ENCODE data around the gene ZEB2.

The ZEB2 gene

GRCh38 chr2:144468823-144469595 lies 50.9 kb downstream of the ZEB2 start:
- no peak for DNase-seq

GRCh38 chr2:144467502-144468137 lies 52.3 kb downstream of the ZEB2 start:
- no peak for DNase-seq

- peak; percentile 52 for DNase-seq
Measured at GRCh38 chr2:144466637-144467036, 53.3 kb downstream of the ZEB2 start.

DNA sequence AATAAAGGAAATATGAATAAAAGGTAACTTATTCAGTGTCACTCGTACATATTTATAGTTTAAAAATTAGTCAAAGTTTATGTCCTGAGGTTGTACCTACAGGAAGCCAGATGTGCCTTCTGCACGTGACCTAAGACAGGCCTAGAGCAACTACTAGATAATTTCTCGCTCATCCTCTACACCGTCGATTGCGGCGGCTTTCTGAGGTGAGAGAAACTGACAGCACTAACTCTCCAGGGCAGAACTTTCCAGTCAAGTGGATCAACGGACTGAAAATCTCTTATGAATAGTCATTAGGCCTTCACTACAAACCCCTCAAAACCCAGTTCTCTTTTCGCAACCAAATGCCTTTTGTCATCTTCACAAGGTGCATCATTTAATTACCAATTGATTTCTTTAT lies 54.2 kb downstream of the ZEB2 start:
- no peak for DNase-seq

DNA sequence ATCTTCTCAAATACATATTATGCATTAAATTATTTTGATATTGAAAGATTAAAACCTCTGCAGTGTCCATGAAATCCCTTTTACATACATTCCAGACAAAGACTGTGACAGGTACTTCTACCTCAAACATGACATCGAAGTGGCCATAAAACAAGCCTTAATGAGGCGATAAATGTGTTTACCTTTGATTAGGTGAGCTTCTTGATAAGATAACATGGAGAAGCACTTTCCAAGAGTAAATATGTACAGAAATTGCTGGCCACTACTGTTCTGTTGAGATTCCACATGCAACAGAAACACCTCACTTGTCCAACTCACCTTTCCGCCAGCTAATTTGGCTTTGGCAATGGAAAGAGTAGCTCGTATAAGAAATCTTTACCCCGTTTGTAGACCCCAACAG lies 55.2 kb downstream of the ZEB2 start:
- DNase-seq = no peak

DNA sequence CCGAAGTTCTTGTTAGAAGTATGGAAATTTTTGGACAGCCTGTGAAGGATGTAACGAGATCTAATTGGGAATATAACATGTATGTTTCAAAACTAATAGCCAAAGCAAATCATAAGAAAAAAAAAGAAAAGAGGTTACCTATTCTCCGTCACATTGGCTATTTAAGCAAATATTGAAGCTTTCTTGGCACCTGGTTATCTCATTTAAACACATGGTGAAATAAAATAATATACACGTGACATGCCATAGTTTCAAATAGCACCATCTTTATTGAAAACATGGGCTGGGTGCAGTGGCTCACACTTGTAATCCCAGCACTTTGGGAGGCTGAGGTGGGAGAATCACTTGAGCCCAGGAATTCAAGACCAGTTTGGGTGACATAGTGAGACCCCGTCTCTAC lies 56.7 kb downstream of the ZEB2 start:
- no peak for DNase-seq

GRCh38 chr2:144462266-144462665 lies 57.7 kb downstream of the ZEB2 start:
- no peak for DNase-seq

- no peak for DNase-seq
Measured at GRCh38 chr2:144461308-144461766, 58.6 kb downstream of the ZEB2 start.

DNA sequence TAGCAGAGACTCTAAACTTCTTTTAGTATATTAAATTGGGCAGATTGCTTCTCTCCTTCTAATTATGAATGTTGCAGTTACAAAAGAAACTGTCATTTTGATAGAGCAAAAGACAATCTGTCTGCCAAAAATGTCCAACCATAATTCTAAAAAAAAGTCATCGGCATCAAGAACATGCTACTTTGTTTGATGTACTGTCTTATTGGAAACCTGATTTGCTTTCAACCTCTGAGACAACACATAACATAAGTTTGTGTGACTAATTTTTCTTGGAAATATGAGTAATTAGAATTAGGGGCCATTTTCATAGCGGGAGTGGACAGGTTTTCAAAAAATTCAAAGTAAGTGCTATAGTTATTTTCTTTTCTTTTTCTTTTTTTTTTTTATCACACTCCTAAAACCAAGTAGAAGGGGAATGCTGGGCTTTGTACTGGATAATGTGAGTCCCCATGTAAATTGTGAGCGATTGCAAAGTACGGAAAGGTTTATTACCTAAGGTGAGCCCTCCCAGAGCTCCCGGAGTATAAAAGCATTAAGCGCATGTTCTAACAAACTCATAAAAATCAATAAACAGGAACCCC lies 59.1 kb downstream of the ZEB2 start:
- no peak for DNase-seq

GRCh38 chr2:144459937-144460336 lies 60.0 kb downstream of the ZEB2 start:
- DNase-seq = no peak

GRCh38 chr2:144459286-144459685 lies 60.6 kb downstream of the ZEB2 start:
- no peak for DNase-seq

GRCh38 chr2:144458541-144458940 lies 61.4 kb downstream of the ZEB2 start:
- DNase-seq = no peak

- no peak for DNase-seq
Measured at GRCh38 chr2:144456680-144457079, 63.2 kb downstream of the ZEB2 start.

- DNase-seq = no peak
Measured at GRCh38 chr2:144455987-144456386, 63.9 kb downstream of the ZEB2 start.

GRCh38 chr2:144454466-144455287 lies 65.2 kb downstream of the ZEB2 start:
- DNase-seq = no peak

- no peak for DNase-seq
Measured at GRCh38 chr2:144453486-144454158, 66.3 kb downstream of the ZEB2 start.

DNA sequence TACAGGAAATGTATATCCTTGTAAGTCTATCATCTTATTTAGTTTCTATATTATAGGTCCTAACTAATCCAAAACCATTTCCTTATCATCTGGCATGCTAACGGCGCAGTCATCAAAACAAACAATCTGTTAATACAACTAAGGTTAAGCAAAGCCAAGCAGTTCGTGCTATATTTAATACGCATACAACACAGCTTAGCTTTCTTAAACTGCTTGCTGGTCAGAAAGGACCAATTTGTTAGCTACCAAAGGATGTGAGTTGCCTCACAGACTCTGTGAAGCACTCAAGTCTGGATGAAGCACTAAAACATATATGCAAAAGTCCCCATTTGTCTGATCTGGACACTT lies 67.0 kb downstream of the ZEB2 start:
- DNase-seq = no peak

DNA sequence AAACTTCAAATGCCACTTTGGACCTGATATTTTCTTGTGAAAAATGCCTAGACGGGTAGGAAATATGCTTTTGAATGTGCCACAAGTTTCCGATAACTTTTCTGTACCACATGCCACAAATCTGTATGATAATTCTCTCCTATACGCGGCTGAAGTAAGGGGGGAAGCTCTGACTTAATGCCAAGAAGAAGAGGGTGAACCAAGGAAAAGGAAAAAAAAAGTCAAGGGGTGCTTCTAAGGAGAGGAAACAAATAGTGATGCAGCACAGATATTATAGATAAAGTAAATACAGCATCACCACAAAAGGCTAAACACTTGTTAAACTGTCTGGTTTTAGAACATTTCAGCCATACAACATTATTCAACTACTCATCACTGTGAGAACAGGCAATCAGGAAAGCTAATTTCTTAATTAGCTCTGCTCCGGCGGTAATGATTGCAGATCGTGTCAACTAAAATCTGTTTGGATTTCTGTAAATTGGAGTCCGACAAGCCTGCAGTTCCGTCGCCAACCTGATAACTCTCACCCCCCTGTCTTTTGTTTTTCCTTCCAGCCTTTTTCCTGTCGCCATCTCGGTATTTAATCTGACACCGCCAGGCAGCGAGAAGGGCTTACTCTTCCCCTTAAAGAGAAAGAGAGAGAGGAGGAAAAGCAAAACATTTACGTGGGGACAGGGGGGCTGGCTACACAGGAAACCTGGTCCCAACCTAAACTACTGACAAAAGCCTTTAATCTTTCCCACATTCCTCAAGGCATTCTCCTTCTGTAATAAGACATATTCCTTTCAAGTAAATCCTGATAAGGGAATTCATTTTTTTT lies 67.5 kb downstream of the ZEB2 start:
- peak; percentile 57 for DNase-seq

DNA sequence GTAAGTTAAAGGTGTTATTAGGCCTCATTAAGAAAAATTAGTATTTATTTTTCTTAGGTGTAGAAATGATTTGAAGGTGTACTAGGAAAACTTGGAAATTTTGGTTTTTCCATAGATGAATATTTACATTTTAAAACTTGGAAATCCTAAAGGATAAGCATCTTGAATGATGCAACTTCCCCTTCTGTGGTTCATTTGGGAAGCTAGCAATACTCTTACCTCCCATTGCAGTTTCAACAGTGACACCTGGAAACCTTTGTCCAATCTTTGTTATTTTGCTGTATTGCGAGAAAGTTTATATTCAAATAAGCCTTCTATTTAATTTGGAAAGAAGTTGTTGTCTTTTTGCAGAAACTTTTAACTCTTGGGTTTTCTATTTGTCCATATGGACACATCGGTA lies 68.5 kb downstream of the ZEB2 start:
- no peak for DNase-seq

GRCh38 chr2:144449028-144449406 lies 70.9 kb downstream of the ZEB2 start:
- DNase-seq = no peak

DNA sequence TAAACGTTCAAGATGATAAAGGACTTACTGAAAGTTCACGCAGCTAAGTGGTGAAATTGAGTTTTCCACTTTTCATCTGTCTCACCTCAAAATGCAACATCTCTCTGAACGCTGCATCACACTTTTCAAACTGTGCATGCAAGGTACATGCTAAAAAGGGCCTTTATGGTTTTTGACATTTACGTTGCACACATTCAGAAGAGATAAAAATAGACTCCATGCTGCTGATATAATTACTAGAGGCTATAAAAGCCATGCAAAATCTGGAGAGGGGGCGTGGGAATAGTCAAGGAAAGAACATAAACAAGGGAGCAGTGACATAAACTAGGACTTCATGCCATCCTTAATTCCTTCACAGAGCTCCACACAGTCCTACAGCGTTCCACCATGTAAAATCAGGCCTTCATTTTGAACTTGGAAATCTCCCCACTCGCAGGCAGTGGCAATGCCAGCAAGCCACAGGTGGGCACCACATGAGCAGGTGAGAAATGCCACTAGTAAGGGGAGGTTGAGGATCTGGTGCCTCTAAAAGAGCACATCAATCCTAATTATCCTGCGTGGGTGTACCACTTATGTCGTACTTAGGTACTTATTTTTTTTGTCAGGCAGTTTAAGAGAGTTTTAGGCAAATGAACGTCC lies 71.4 kb downstream of the ZEB2 start:
- no peak for DNase-seq

- no peak for DNase-seq
Measured at GRCh38 chr2:144447535-144447934, 72.4 kb downstream of the ZEB2 start.

Measured in COR-L47 (cell line).